ENCODE results near the gene PLPP1.

The PLPP1 gene

GRCh38 chr5:55387865-55388264 is 146.9 kb downstream of the PLPP1 start:
- no peak overlapping the region for H3K4me3 ChIP-seq (ENCODE audit: low read depth, low read length)
- no peak for TF ChIP-seq CTCF (IDR thresholded peaks at IDR 0.05; ENCODE audit: low read depth, low read length, missing control alignments)
- no peak for DNase-seq (ENCODE audit: low read depth)

DNA sequence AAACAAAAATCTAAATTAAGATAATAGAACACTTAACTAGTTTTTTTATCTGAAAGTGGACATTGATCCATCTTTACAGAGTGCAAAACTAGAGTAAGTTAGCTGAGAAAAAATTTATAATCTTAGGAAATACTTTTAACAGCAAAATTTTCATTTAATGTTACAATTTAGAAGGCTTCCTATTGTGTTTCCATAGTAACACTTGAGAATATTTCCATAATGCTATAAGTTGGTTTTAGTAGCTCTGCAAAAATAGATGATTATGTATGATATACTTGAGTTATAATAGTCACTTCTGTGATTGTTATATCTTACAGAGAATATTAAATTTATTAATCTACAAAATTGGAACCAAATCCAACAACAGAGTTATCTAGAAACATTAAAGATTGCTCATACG is 148.4 kb downstream of the PLPP1 start:
- no peak overlapping the region for H3K4me3 ChIP-seq (ENCODE audit: low read depth, low read length)
- no peak for DNase-seq (ENCODE audit: low read depth)
- no peak for TF ChIP-seq CTCF (IDR thresholded peaks at IDR 0.05; ENCODE audit: low read depth, low read length, missing control alignments)

GRCh38 chr5:55385846-55386245 is 148.9 kb downstream of the PLPP1 start:
- H3K4me3 ChIP-seq (ENCODE audit: low read depth, low read length): no peak overlapping the region
- no peak for DNase-seq (ENCODE audit: low read depth)
- TF ChIP-seq CTCF (IDR thresholded peaks at IDR 0.05; ENCODE audit: low read depth, low read length, missing control alignments): no peak

DNA sequence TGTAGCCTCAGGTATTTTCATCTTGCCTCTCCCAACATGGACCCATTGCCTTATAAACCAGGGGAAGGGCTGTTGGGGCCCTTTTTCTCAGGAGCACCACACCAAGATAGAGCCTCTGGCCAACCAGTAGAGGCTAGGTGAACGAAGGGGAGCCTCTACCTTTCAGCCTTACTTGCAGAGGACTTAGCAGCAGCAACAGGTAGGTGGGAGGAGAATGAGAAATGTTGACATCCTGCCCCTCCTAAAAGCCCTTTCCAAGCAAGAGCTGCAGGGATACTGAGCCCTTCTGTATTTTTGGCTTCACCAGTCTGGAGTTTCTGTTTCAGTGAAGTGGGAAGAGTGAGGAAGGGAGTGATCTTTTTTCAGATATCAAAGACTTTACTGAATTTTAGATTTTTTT is 149.5 kb downstream of the PLPP1 start:
- no peak overlapping the region for H3K4me3 ChIP-seq (ENCODE audit: low read depth, low read length)
- no peak for DNase-seq (ENCODE audit: low read depth)
- TF ChIP-seq CTCF (IDR thresholded peaks at IDR 0.05; ENCODE audit: low read depth, low read length, missing control alignments): no peak

- H3K4me3 ChIP-seq (ENCODE audit: low read depth, low read length): no peak overlapping the region
- no peak for TF ChIP-seq CTCF (IDR thresholded peaks at IDR 0.05; ENCODE audit: low read depth, low read length, missing control alignments)
- DNase-seq (ENCODE audit: low read depth): no peak
Observed at GRCh38 chr5:55384072-55384471, 150.7 kb downstream of the PLPP1 start.

DNA sequence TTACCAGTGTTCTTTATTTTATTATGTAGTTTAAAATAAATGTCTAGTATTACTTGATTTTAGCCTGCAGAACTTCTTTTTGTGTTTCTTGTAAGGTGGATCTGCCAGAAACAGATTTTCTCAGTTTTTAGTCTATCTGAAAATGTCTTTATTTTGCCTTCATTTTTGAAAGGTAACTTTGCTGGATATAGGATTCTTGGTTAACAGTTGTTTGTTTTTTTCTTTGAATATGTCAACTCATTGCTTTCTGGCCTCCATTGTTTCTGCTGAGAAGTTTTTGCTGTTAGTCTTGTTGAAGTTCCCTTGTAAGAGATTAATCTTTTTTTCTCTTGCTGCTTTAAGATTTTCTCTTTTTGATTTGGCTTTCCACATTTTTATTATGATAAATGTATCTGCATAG is 151.5 kb downstream of the PLPP1 start:
- no peak for DNase-seq (ENCODE audit: low read depth)
- no peak for TF ChIP-seq CTCF (IDR thresholded peaks at IDR 0.05; ENCODE audit: low read depth, low read length, missing control alignments)
- H3K4me3 ChIP-seq (ENCODE audit: low read depth, low read length): no peak overlapping the region

- H3K4me3 ChIP-seq (ENCODE audit: low read depth, low read length): no peak overlapping the region
- DNase-seq (ENCODE audit: low read depth): no peak
- no peak for TF ChIP-seq CTCF (IDR thresholded peaks at IDR 0.05; ENCODE audit: low read depth, low read length, missing control alignments)
Observed at GRCh38 chr5:55377810-55378209, 157.0 kb downstream of the PLPP1 start.
